A673 (cell line): ENCODE measurements around the gene PALLD.

Experiments used
- EZH2 ChIP-seq: fragments of 200-600 bp; sonication (generic); IDR thresholded peaks from 2 replicates; pipeline ENCODE4 v1.6.1; 2017; ENCODE audit warnings: borderline replicate concordance, low read depth, mild to moderate bottlenecking, mixed read lengths, antibody characterized with exemption, low read length; ENCODE audit not compliant: poor library complexity, severe bottlenecking
- TF ChIP-seq, protein P1 (sequence below): fragments of 300-800, 200-600 bp; sonication (generic); conservative IDR thresholded peaks from 2 replicates; pipeline ENCODE4 v1.5.1; 2017; ENCODE audit warnings: low read depth, mild to moderate bottlenecking, antibody characterized with exemption, low read length, moderate library complexity, mixed read lengths

DNA sequence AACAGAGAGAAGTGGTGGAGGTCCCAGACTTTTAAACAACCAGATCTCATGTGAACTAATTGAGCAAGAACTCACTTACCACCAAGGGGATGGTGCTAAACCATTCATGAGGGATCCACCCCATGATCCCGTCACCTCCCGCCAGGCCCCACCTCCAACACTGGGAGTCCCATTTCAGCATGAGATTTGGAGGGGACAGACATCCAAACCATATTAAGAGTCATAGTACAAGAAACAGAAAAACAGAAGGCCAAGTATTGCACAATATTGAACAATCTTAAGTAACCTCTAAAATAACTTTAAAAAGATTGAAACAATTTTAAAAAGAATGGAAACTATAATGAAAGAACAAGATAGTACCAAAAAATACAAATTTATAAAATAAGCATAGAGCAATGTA lies 403.2 kb downstream of the PALLD start:
- TF ChIP-seq, protein P1, sequence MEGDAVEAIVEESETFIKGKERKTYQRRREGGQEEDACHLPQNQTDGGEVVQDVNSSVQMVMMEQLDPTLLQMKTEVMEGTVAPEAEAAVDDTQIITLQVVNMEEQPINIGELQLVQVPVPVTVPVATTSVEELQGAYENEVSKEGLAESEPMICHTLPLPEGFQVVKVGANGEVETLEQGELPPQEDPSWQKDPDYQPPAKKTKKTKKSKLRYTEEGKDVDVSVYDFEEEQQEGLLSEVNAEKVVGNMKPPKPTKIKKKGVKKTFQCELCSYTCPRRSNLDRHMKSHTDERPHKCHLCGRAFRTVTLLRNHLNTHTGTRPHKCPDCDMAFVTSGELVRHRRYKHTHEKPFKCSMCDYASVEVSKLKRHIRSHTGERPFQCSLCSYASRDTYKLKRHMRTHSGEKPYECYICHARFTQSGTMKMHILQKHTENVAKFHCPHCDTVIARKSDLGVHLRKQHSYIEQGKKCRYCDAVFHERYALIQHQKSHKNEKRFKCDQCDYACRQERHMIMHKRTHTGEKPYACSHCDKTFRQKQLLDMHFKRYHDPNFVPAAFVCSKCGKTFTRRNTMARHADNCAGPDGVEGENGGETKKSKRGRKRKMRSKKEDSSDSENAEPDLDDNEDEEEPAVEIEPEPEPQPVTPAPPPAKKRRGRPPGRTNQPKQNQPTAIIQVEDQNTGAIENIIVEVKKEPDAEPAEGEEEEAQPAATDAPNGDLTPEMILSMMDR = no peak
- no peak for TF ChIP-seq EZH2
